ENCODE data around the gene FBLIM1. TPM values are rescaled to one million over a fixed set of nuclear protein-coding genes. Genes with fewer than 3 reads are reported as not detected.

FBLIM1 gene
- total RNA-seq (100 to 1,000 TPM in 1 of 4 donors, 10 to 100 TPM in 3; 83.6 to 112 (median 94.6) TPM), polyA plus RNA-seq (95.0 TPM)
- long read RNA-seq, donor 1, transcript FBLIM1-202 (9 exons, 3,695 nt), result major isoform, 61 of 197 reads
- long read RNA-seq, donor 1, partial matches to known transcripts, result 82 of 197 reads
- long read RNA-seq, donor 1, other reads (novel, unspliced or antisense), result 54 of 197 reads
- long read RNA-seq, donor 2, transcript FBLIM1-202 (9 exons, 3,695 nt), result major isoform, 17 of 68 reads
- long read RNA-seq, donor 2, partial matches to known transcripts, result 25 of 68 reads
- long read RNA-seq, donor 2, other reads (novel, unspliced or antisense), result 26 of 68 reads
- long read RNA-seq, donor 3, transcript FBLIM1-202 (9 exons, 3,695 nt), result major isoform, 41 of 114 reads
- long read RNA-seq, donor 3, partial matches to known transcripts, result 20 of 114 reads
- long read RNA-seq, donor 3, other reads (novel, unspliced or antisense), result 53 of 114 reads
- long read RNA-seq, donor 4, transcript FBLIM1-202 (9 exons, 3,695 nt), result major isoform, 25 of 103 reads
- long read RNA-seq, donor 4, partial matches to known transcripts, result 37 of 103 reads
- long read RNA-seq, donor 4, other reads (novel, unspliced or antisense), result 40 of 103 reads

- intact Hi-C loops (cut with DNase I), result no loop called here
- Histone ChIP-seq H3K27ac (ENCODE audit: low read length) (peak within 1 kb of the TSS; percentile 86), H3K4me3 (ENCODE audit: low read length) (peak within 1 kb of the TSS; percentile 97), H3K27me3 (ENCODE audit: control insufficient read depth, insufficient read depth) (no peaks in the 10 kb centered on the region), H3K9me3 (ENCODE audit: control insufficient read depth, low read length) (no peaks in the 10 kb centered on the region), H3K4me1 (ENCODE audit: control insufficient read depth, insufficient read depth, low read length) (peaks cover 7% of the 10 kb centered on the region)
- ATAC-seq, result peak; percentile 19 to 22
- 2% methylated on average over 52 of the region's 58 CpGs for WGBS
- DNase-seq, result peak in 1 of 3 donors; percentile 78
Observed at GRCh38 chr1:15758343-15758931, at the start of gene FBLIM1. Gene FBLIM1, plus strand, starts transcription at chr1:15758795. Its CDS starts 6,189 bp downstream, at chr1:15764984.

- ATAC-seq (no peak), DNase-seq (no peak)
- WGBS, result 94% methylated on average over 4 of the region's 4 CpGs
- Histone ChIP-seq H3K9me3 (ENCODE audit: control insufficient read depth, low read length) (no peaks in the 10 kb centered on the region), H3K4me3 (ENCODE audit: low read length) (no peak overlapping the region), H3K4me1 (ENCODE audit: control insufficient read depth, insufficient read depth, low read length) (peaks cover 8% of the 10 kb centered on the region), H3K27ac (ENCODE audit: low read length) (no peak overlapping the region), H3K27me3 (ENCODE audit: control insufficient read depth, insufficient read depth) (no peaks in the 10 kb centered on the region)
- intact Hi-C loops (cut with DNase I), result no loop called here
Observed at GRCh38 chr1:15709226-15709625, 49.4 kb upstream of the FBLIM1 start.

- 64% methylated on average over 4 of the region's 4 CpGs for WGBS
- ATAC-seq (no peak), DNase-seq (peak in 1 of 3 donors; percentile 2)
- intact Hi-C loops (cut with DNase I), result no loop called here
- peak overlapping the region; percentile 32 for H3K27ac ChIP-seq (ENCODE audit: low read length)
- H3K4me1 ChIP-seq (ENCODE audit: control insufficient read depth, insufficient read depth, low read length), result peaks cover 15% of the 10 kb centered on the region
- no peak overlapping the region for H3K4me3 ChIP-seq (ENCODE audit: low read length)
- no peaks in the 10 kb centered on the region for H3K9me3 ChIP-seq (ENCODE audit: control insufficient read depth, low read length)
- no peaks in the 10 kb centered on the region for H3K27me3 ChIP-seq (ENCODE audit: control insufficient read depth, insufficient read depth)
Observed at GRCh38 chr1:15712168-15712567, 46.4 kb upstream of the FBLIM1 start.

GRCh38 chr1:15714406-15715136, 44.0 kb upstream of the FBLIM1 start:
- Histone ChIP-seq H3K27ac (ENCODE audit: low read length) (peak overlapping the region; percentile 78), H3K4me1 (ENCODE audit: control insufficient read depth, insufficient read depth, low read length) (peaks cover 14% of the 10 kb centered on the region), H3K9me3 (ENCODE audit: control insufficient read depth, low read length) (no peaks in the 10 kb centered on the region), H3K4me3 (ENCODE audit: low read length) (no peak overlapping the region), H3K27me3 (ENCODE audit: control insufficient read depth, insufficient read depth) (no peaks in the 10 kb centered on the region)
- DNase-seq, result peak in 1 of 3 donors; percentile 73
- intact Hi-C loops (cut with DNase I), result no loop called here
- 34% methylated on average over 4 of the region's 4 CpGs for WGBS
- ATAC-seq, result peak; percentile 69 to 70

GRCh38 chr1:15717418-15718125, 41.0 kb upstream of the FBLIM1 start:
- Histone ChIP-seq H3K27ac (ENCODE audit: low read length) (peak overlapping the region; percentile 69), H3K4me3 (ENCODE audit: low read length) (no peak overlapping the region), H3K9me3 (ENCODE audit: control insufficient read depth, low read length) (no peaks in the 10 kb centered on the region), H3K27me3 (ENCODE audit: control insufficient read depth, insufficient read depth) (no peaks in the 10 kb centered on the region), H3K4me1 (ENCODE audit: control insufficient read depth, insufficient read depth, low read length) (peaks cover 14% of the 10 kb centered on the region)
- intact Hi-C loops (cut with DNase I), result no loop called here
- peak in 1 of 2 donors; percentile 5 for ATAC-seq
- peak in 1 of 3 donors; percentile 30 for DNase-seq
- WGBS, result 76% methylated on average over 11 of the region's 11 CpGs

GRCh38 chr1:15718199-15718601, 40.4 kb upstream of the FBLIM1 start:
- Histone ChIP-seq H3K27me3 (ENCODE audit: control insufficient read depth, insufficient read depth) (no peaks in the 10 kb centered on the region), H3K27ac (ENCODE audit: low read length) (peak overlapping the region; percentile 69), H3K4me3 (ENCODE audit: low read length) (no peak overlapping the region), H3K4me1 (ENCODE audit: control insufficient read depth, insufficient read depth, low read length) (peaks cover 14% of the 10 kb centered on the region), H3K9me3 (ENCODE audit: control insufficient read depth, low read length) (no peaks in the 10 kb centered on the region)
- DNase-seq (peak in 1 of 3 donors; percentile 53), ATAC-seq (peak; percentile 25 to 33)
- intact Hi-C loops (cut with DNase I), result no loop called here
- 70% methylated on average over 8 of the region's 8 CpGs for WGBS

GRCh38 chr1:15719381-15720120, 39.0 kb upstream of the FBLIM1 start:
- DNase-seq, result peak in 1 of 3 donors; percentile 17
- H3K4me1 ChIP-seq (ENCODE audit: control insufficient read depth, insufficient read depth, low read length), result peaks cover 13% of the 10 kb centered on the region

GRCh38 chr1:15720861-15721260, 37.7 kb upstream of the FBLIM1 start:
- Histone ChIP-seq H3K9me3 (ENCODE audit: control insufficient read depth, low read length) (no peaks in the 10 kb centered on the region), H3K27ac (ENCODE audit: low read length) (peak overlapping the region; percentile 22), H3K4me3 (ENCODE audit: low read length) (no peak overlapping the region), H3K4me1 (ENCODE audit: control insufficient read depth, insufficient read depth, low read length) (peaks cover 5% of the 10 kb centered on the region), H3K27me3 (ENCODE audit: control insufficient read depth, insufficient read depth) (no peaks in the 10 kb centered on the region)
- WGBS, result 79% methylated on average over 3 of the region's 3 CpGs
- no peak for DNase-seq
- ATAC-seq, result no peak
- intact Hi-C loops (cut with DNase I), result no loop called here

More at GRCh38 chr1:15719381-15720120, 39.0 kb upstream of the FBLIM1 start:
- intact Hi-C loops (cut with DNase I), result no loop called here
- Histone ChIP-seq H3K4me3 (ENCODE audit: low read length) (no peak overlapping the region), H3K27me3 (ENCODE audit: control insufficient read depth, insufficient read depth) (no peaks in the 10 kb centered on the region), H3K27ac (ENCODE audit: low read length) (no peak overlapping the region), H3K9me3 (ENCODE audit: control insufficient read depth, low read length) (no peaks in the 10 kb centered on the region)
- ATAC-seq, result no peak
- WGBS, result 82% methylated on average over 12 of the region's 12 CpGs

- DNase-seq (no peak), ATAC-seq (no peak)
- intact Hi-C loops (cut with DNase I), result no loop called here
- no peaks in the 10 kb centered on the region for H3K9me3 ChIP-seq (ENCODE audit: control insufficient read depth, low read length)
- peaks cover 4% of the 10 kb centered on the region for H3K4me1 ChIP-seq (ENCODE audit: control insufficient read depth, insufficient read depth, low read length)
- WGBS, result 60% methylated on average over 4 of the region's 4 CpGs
- H3K27me3 ChIP-seq (ENCODE audit: control insufficient read depth, insufficient read depth), result no peaks in the 10 kb centered on the region
- H3K4me3 ChIP-seq (ENCODE audit: low read length), result no peak overlapping the region
- no peak overlapping the region for H3K27ac ChIP-seq (ENCODE audit: low read length)
Observed at GRCh38 chr1:15722411-15722810, 36.2 kb upstream of the FBLIM1 start.
